Stimulated activated CD4-positive, alpha-beta T cell treated with anti-CD3 and anti-CD28 coated beads, Interleukin-12 subunit alpha, Interleukin-12 subunit beta, amount 100 ng/mL, for 24 hours (primary cell): Measurements from ENCODE around the gene SCN1A.

Experiments used
- DNase-seq, 2 experiments: peaks; one replicate each; pipeline ENCODE4 v3.0.0-alpha.2; 2020; ENCODE audit warnings: low read depth in 2 of 2

Gene SCN1A

GRCh38 chr2:165970663-165971062 is 157.2 kb downstream of the SCN1A start:
- no peak for DNase-seq

- no peak for DNase-seq
These were observed 158.6 kb downstream of the SCN1A start for GRCh38 chr2:165969227-165969626.

GRCh38 chr2:165967746-165968145 is 160.1 kb downstream of the SCN1A start:
- no peak for DNase-seq

GRCh38 chr2:165961818-165962217 is 166.0 kb downstream of the SCN1A start:
- no peak for DNase-seq

GRCh38 chr2:165959371-165959770 is 168.4 kb downstream of the SCN1A start:
- no peak for DNase-seq

GRCh38 chr2:165958313-165958960 is 169.4 kb downstream of the SCN1A start:
- DNase-seq, result no peak

- DNase-seq, result no peak
These were observed 170.7 kb downstream of the SCN1A start for GRCh38 chr2:165957030-165957675.

GRCh38 chr2:165953655-165954606 is 173.9 kb downstream of the SCN1A start, which contains the start of gene TTC21B:
TTC21B (minus strand) TSS chr2:165953776; CDS start chr2:165953705, 71 bp downstream.
- DNase-seq, result peak; percentile 89

- no peak for DNase-seq
These were observed 174.5 kb downstream of the SCN1A start for GRCh38 chr2:165953306-165953654.

- no peak for DNase-seq
These were observed 175.0 kb downstream of the SCN1A start for GRCh38 chr2:165952741-165953211.

GRCh38 chr2:165952085-165952484 is 175.7 kb downstream of the SCN1A start:
- DNase-seq, result no peak

- DNase-seq, result no peak
These were observed 177.4 kb downstream of the SCN1A start for GRCh38 chr2:165950438-165950837.

GRCh38 chr2:165941827-165942226 is 186.0 kb downstream of the SCN1A start:
- DNase-seq, result no peak

GRCh38 chr2:165938237-165938636 is 189.6 kb downstream of the SCN1A start:
- DNase-seq, result no peak
